SK-N-SH (cell line): Measurements from ENCODE around the gene LINC00305. TPM values are rescaled to one million over a fixed set of nuclear protein-coding genes. Genes with fewer than 3 reads are reported as not detected.

Source experiments
- CTCF ChIA-PET: fragments of 300-600, 350-600 bp; formaldehyde crosslinking; extraction: SDS; loops from one replicate; lab custom pipeline; 2021; lab: Yijun Ruan, JAX
- POLR2A ChIA-PET: fragments of 350-600 bp; sonication (Branson Sonifier 250); formaldehyde crosslinking; extraction: SDS; loops from one replicate; lab custom pipeline; 2020; ENCODE audit warnings: antibody characterized with exemption, inconsistent platforms; lab: Yijun Ruan, JAX
- DNase-seq: peaks from one replicate; pipeline ENCODE4 v3.0.0; 2012
- H2AFZ ChIP-seq: fragments of 200-600 bp; sonication (generic); 2 replicates; pipeline ENCODE4 v1.8.1; 2016; ENCODE audit warnings: antibody characterized with exemption, mild to moderate bottlenecking, low read depth
- H3F3A ChIP-seq: fragments of 200-600 bp; sonication (generic); replicated peaks from 2 replicates; pipeline ENCODE3; 2016; ENCODE audit warnings: antibody characterized with exemption, mild to moderate bottlenecking; ENCODE audit not compliant: insufficient read depth
- H3K27ac ChIP-seq, 2 experiments: fragments of 200-500 bp in 1 of 2; fragments of 200-600 bp in 1 of 2; sonication (Bioruptor generic) in 1 of 2; sonication (generic), shearing (Covaris generic) in 1 of 2; 2 replicates each; pipeline versions ENCODE4 v1.5.1 to v1.6.1; 2014 to 2016; ENCODE audit warnings: low read depth in 2 of 2, inconsistent platforms in 1 of 2, low read length in 1 of 2, mild to moderate bottlenecking in 1 of 2, mixed read lengths in 1 of 2
- H3K27me3 ChIP-seq: fragments of 200-600 bp; sonication (generic), shearing (Covaris generic); 2 replicates; pipeline ENCODE4 v1.6.1; 2016; ENCODE audit warnings: mixed run types; ENCODE audit not compliant: insufficient read depth
- H3K36me3 ChIP-seq, 2 experiments: fragments of 200-500 bp in 1 of 2; fragments of 200-600 bp in 1 of 2; sonication (Bioruptor generic) in 1 of 2; sonication (generic) in 1 of 2; replicated peaks in 1 of 2; 2 replicates each; pipeline versions ENCODE3 to v1.5.1; 2014 to 2016; ENCODE audit warnings: low read length in 1 of 2, mild to moderate bottlenecking in 1 of 2; ENCODE audit not compliant: insufficient read depth in 2 of 2, control insufficient read depth in 1 of 2
- H3K4me1 ChIP-seq, 2 experiments: fragments of 200-500 bp in 1 of 2; fragments of 200-600 bp in 1 of 2; sonication (Bioruptor generic) in 1 of 2; sonication (generic), shearing (Covaris generic) in 1 of 2; 2 replicates each; pipeline versions ENCODE4 v1.5.1 to v1.6.1; 2014 to 2016; ENCODE audit warnings: low read depth in 1 of 2, low read length in 1 of 2, mixed run types in 1 of 2; ENCODE audit not compliant: insufficient read depth in 2 of 2, control insufficient read depth in 1 of 2
- H3K4me2 ChIP-seq: fragments of 200-600 bp; sonication (generic), shearing (Covaris generic); 2 replicates; pipeline ENCODE4 v1.6.1; 2017; ENCODE audit warnings: mixed run types
- H3K4me3 ChIP-seq, 2 experiments: fragments of 200-500 bp in 1 of 2; fragments of 200-600 bp in 1 of 2; sonication (Bioruptor generic) in 1 of 2; sonication (generic), shearing (Covaris generic) in 1 of 2; 2 replicates each; pipeline versions ENCODE4 v1.5.1 to v1.8.1; 2014 to 2016; ENCODE audit warnings: low read depth in 2 of 2, inconsistent platforms in 1 of 2, low read length in 1 of 2, mild to moderate bottlenecking in 1 of 2, mixed read lengths in 1 of 2, moderate library complexity in 1 of 2
- H3K79me2 ChIP-seq: fragments of 200-600 bp; sonication (generic); 2 replicates; pipeline ENCODE4 v1.8.1; 2017; ENCODE audit warnings: mild to moderate bottlenecking; ENCODE audit not compliant: insufficient read depth
- H3K9ac ChIP-seq: fragments of 200-600 bp; sonication (generic); 2 replicates; pipeline ENCODE4 v1.6.1; 2017; ENCODE audit warnings: mixed run types
- H3K9me2 ChIP-seq: fragments of 200-600 bp; sonication (generic); 2 replicates; pipeline ENCODE4 v1.6.1; 2017; ENCODE audit warnings: mixed run types
- H3K9me3 ChIP-seq: fragments of 200-600 bp; sonication (generic); 2 replicates; pipeline ENCODE4 v1.6.1; 2017; ENCODE audit warnings: mixed run types, mild to moderate bottlenecking, moderate library complexity
- H4K20me1 ChIP-seq: fragments of 200-600 bp; sonication (generic); 2 replicates; pipeline ENCODE4 v1.6.1; 2017; ENCODE audit warnings: mild to moderate bottlenecking, mixed run types; ENCODE audit not compliant: insufficient read depth
- FOSL2 ChIP-seq: IDR thresholded peaks from 2 replicates; pipeline ENCODE4 v1.4.0; 2012; ENCODE audit warnings: low read depth, mild to moderate bottlenecking, moderate library complexity, borderline replicate concordance
- FOXJ3 ChIP-seq: sonication (generic); formaldehyde crosslinking; IDR thresholded peaks from 2 replicates; pipeline ENCODE4 v1.5.1; 2020; ENCODE audit warnings: mild to moderate bottlenecking, missing genetic modification reagents
- FOXM1 ChIP-seq: IDR thresholded peaks from 2 replicates; pipeline ENCODE4 v1.4.0; 2012; ENCODE audit warnings: low read depth, mild to moderate bottlenecking
- IRF3 ChIP-seq: fragments of 150-350 bp; IDR thresholded peaks from 2 replicates; pipeline ENCODE4 v1.6.1; 2016; ENCODE audit warnings: mild to moderate bottlenecking, low read depth, low read length
- MXI1 ChIP-seq: IDR thresholded peaks from 2 replicates; pipeline ENCODE4 v1.6.1; 2012; ENCODE audit warnings: mild to moderate bottlenecking, low read depth, low read length, improper control_type of control experiment
- NFIC ChIP-seq: IDR thresholded peaks from 2 replicates; pipeline ENCODE4 v1.4.0; 2012; ENCODE audit warnings: borderline replicate concordance
- PBX3 ChIP-seq: IDR thresholded peaks from 2 replicates; pipeline ENCODE4; 2012
- RCOR1 ChIP-seq: fragments of 150-350 bp; IDR thresholded peaks from 2 replicates; pipeline ENCODE4 v1.6.1; 2017; ENCODE audit warnings: antibody characterized with exemption, low read length
- RFX5 ChIP-seq: IDR thresholded peaks from 2 replicates; pipeline ENCODE4 v1.6.1; 2012; ENCODE audit warnings: mild to moderate bottlenecking, improper control_type of control experiment, low read length
- RXRA ChIP-seq: IDR thresholded peaks from 2 replicates; pipeline ENCODE4 v1.4.0; 2012; ENCODE audit warnings: low read depth, mild to moderate bottlenecking, borderline replicate concordance
- SIN3A ChIP-seq: IDR thresholded peaks from 2 replicates; pipeline ENCODE4 v1.6.1; 2012; ENCODE audit warnings: low read depth, mild to moderate bottlenecking, low read length, moderate library complexity, borderline replicate concordance
- SMC3 ChIP-seq: IDR thresholded peaks from 2 replicates; pipeline ENCODE4 v1.6.1; 2012; ENCODE audit warnings: low read depth, low read length, improper control_type of control experiment
- TAF1 ChIP-seq: IDR thresholded peaks from 2 replicates; pipeline ENCODE4 v1.6.1; 2012; ENCODE audit warnings: low read depth, mild to moderate bottlenecking, low read length, moderate library complexity, borderline replicate concordance
- TEAD4 ChIP-seq: IDR thresholded peaks from 2 replicates; pipeline ENCODE4 v1.4.0; 2012; ENCODE audit warnings: mild to moderate bottlenecking, borderline replicate concordance; ENCODE audit not compliant: insufficient read depth
- USF2 ChIP-seq: fragments of 150-350 bp; IDR thresholded peaks from 2 replicates; pipeline ENCODE4 v1.6.1; 2017; ENCODE audit warnings: antibody characterized with exemption, low read length, low read depth, borderline replicate concordance
- YY1 ChIP-seq: IDR thresholded peaks from 2 replicates; pipeline ENCODE4 v1.4.0; 2012; ENCODE audit warnings: low read depth, mild to moderate bottlenecking
- ZBTB33 ChIP-seq: IDR thresholded peaks from 2 replicates; pipeline ENCODE4 v1.4.0; 2012; ENCODE audit warnings: low read depth, borderline replicate concordance
- WGBS: methylation state at CpG from one replicate; pipeline ENCODE4 v1.1.6; 2017; ENCODE audit warnings: low lambda C conversion rate; 5-methylcytosine and 5-hydroxymethylcytosine counted together
- polyA plus RNA-seq, 3 experiments: library from polyadenylated mRNA; depleted of rRNA; stranded (reverse); fragments of >200 nt; gene quantifications; 2 replicates each; pipeline ENCODE4 v1.2.3, GENCODE V29; 2012

LINC00305 gene
- polyA plus RNA-seq, 1 of the 3 experiments (the other 2 are of a cell fraction): not detected

DNA sequence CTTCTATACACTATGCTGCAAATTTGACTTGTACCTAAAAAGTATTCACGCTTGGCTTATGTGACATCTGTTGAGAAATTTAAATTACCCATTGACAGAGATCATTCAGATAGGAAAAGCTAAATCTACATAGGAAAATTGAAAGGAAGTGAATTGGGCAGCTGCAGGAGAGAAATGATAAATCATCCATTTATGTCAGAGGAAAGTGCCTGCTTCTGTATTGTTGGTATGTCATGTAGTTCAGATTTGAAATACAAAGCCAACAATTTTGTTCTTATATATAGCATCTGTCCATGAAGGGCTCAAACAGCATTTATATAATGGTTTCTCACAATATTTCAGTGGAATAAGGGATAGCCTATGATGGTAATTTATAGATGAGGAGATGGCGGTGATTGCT, 17.6 kb downstream of the LINC00305 start:
- no peak for TF ChIP-seq TAF1
- TF ChIP-seq ZBTB33: no peak
- TF ChIP-seq SMC3: no peak
- TF ChIP-seq PBX3: no peak
- TF ChIP-seq TEAD4: no peak
- no peak for TF ChIP-seq RCOR1
- TF ChIP-seq YY1: no peak
- TF ChIP-seq IRF3: no peak
- TF ChIP-seq NFIC: no peak
- no peak for TF ChIP-seq MXI1
- TF ChIP-seq FOXM1: no peak
- no peak for TF ChIP-seq FOSL2
- no peak for TF ChIP-seq RFX5
- TF ChIP-seq SIN3A: no peak
- no peak for TF ChIP-seq RXRA
- no peak for TF ChIP-seq FOXJ3 (CRISPR knock-in tag)
- no peak for TF ChIP-seq USF2
- POLR2A ChIA-PET: no interaction called here
- no peaks in the 10 kb centered on the region for H3K4me1 ChIP-seq
- H3K79me2 ChIP-seq: no peaks in the 10 kb centered on the region
- no peaks in the 10 kb centered on the region for H3K27me3 ChIP-seq
- CTCF ChIA-PET: no interaction called here
- DNase-seq: no peak
- H3K27ac ChIP-seq: no peak overlapping the region
- no peak overlapping the region for H3K4me2 ChIP-seq
- no peaks in the 10 kb centered on the region for H3K9me2 ChIP-seq
- H3K9me3 ChIP-seq: no peaks in the 10 kb centered on the region
- no peaks in the 10 kb centered on the region for H3F3A ChIP-seq
- no peak overlapping the region for H3K9ac ChIP-seq
- no peak overlapping the region for H2AFZ ChIP-seq
- WGBS: 36% methylated on average over 2 of the region's 2 CpGs
- no peak overlapping the region for H3K4me3 ChIP-seq
- no peaks in the 10 kb centered on the region for H3K36me3 ChIP-seq
- H4K20me1 ChIP-seq: no peaks in the 10 kb centered on the region
